Endodermal cell (in vitro differentiated cells): ENCODE measurements around the gene NEK4. TPM values are rescaled to one million over a fixed set of nuclear protein-coding genes. Genes with fewer than 3 reads are reported as not detected.

ENCODE experiments used
- DNase-seq: peaks from one replicate; pipeline ENCODE4 v3.0.0-alpha.2; 2017
- H3K27ac ChIP-seq: 2 replicates; pipeline ENCODE4 v1.5.1; 2013; ENCODE audit warnings: mild to moderate bottlenecking, low read depth, low read length, moderate library complexity
- H3K27me3 ChIP-seq: 2 replicates; pipeline ENCODE4 v1.6.1; 2013; ENCODE audit warnings: mild to moderate bottlenecking, low read length, moderate library complexity; ENCODE audit not compliant: insufficient read depth, control insufficient read depth, poor library complexity, severe bottlenecking
- H3K36me3 ChIP-seq: 2 replicates; pipeline ENCODE4 v1.7.0; 2013; ENCODE audit warnings: mild to moderate bottlenecking, low read length, moderate library complexity; ENCODE audit not compliant: control insufficient read depth, insufficient read depth
- H3K4me1 ChIP-seq: one replicate; pipeline ENCODE4 v1.7.0; 2013; ENCODE audit warnings: low read length; ENCODE audit not compliant: control insufficient read depth, insufficient read depth
- H3K4me3 ChIP-seq: 2 replicates; pipeline ENCODE4 v1.5.1; 2013; ENCODE audit warnings: mild to moderate bottlenecking, low read length, moderate library complexity
- H3K9ac ChIP-seq: 2 replicates; pipeline ENCODE4 v1.6.1; 2013; ENCODE audit warnings: mild to moderate bottlenecking, low read length, moderate library complexity; ENCODE audit not compliant: poor library complexity, severe bottlenecking; ENCODE audit errors: extremely low read depth
- H3K9me3 ChIP-seq: 2 replicates; pipeline ENCODE4 v1.6.1; 2013; ENCODE audit warnings: mild to moderate bottlenecking, low read length, moderate library complexity; ENCODE audit not compliant: control insufficient read depth
- H3K27ac Mint-ChIP-seq: 2 replicates; pipeline ENCODE4 v1.8.0; 2020; ENCODE audit warnings: mixed read lengths
- H3K27me3 Mint-ChIP-seq: 2 replicates; pipeline ENCODE4 v1.8.0; 2021; ENCODE audit warnings: mild to moderate bottlenecking, mixed read lengths; ENCODE audit not compliant: insufficient read depth
- H3K36me3 Mint-ChIP-seq: 2 replicates; pipeline ENCODE4 v1.8.0; 2020; ENCODE audit warnings: low read depth, mixed read lengths
- H3K4me1 Mint-ChIP-seq: 2 replicates; pipeline ENCODE4 v1.8.0; 2020; ENCODE audit warnings: mixed read lengths
- H3K4me3 Mint-ChIP-seq: 2 replicates; pipeline ENCODE4 v1.8.0; 2020; ENCODE audit warnings: mild to moderate bottlenecking, moderate library complexity, mixed read lengths
- H3K9me3 Mint-ChIP-seq: 2 replicates; pipeline ENCODE4 v1.8.0; 2020; ENCODE audit warnings: mild to moderate bottlenecking, mixed read lengths
- CTCF ChIP-seq: fragments of 200-600 bp; sonication (generic); conservative IDR thresholded peaks from 2 replicates; pipeline ENCODE4 v1.5.0; 2021; ENCODE audit warnings: antibody characterized with exemption, mild to moderate bottlenecking
- WGBS, 2 experiments: methylation state at CpG; one replicate each; pipeline versions ENCODE4 v1.1.5 to v1.1.7; 2013; ENCODE audit warnings: missing lambda C conversion rate in 2 of 2, mixed read lengths in 1 of 2; ENCODE audit not compliant: insufficient coverage in 1 of 2, insufficient read length in 1 of 2; 5-methylcytosine and 5-hydroxymethylcytosine counted together
- total RNA-seq, 2 donors: library from RNA; stranded (reverse); fragmentation: NEBNext Ultra II Directional in 1 of 2; extraction: Animal tissue kit (Norgen Biotek cat#: 25700) in 1 of 2; gene quantifications; 2 replicates in 1 of 2; 3 replicates in 1 of 2; pipeline ENCODE4 v1.2.1, GENCODE V29; 2021

NEK4 gene
- total RNA-seq, 2 donors from 2014 or later, result 44.2 to 49.5 TPM

- H3K4me1 Mint-ChIP-seq, result no peaks in the 10 kb centered on the region
- H3K9ac ChIP-seq, result no peak within 1 kb of the TSS
- no peak within 1 kb of the TSS for H3K4me3 ChIP-seq
Measured at GRCh38 chr3:52794612-52795099, 23.9 kb upstream of the NEK4 start, which contains the start of gene ITIH3. TSS of gene ITIH3 (plus strand) at chr3:52794796. CDS start at chr3:52794804, 8 bp downstream.

GRCh38 chr3:52793702-52794611 lies 23.2 kb upstream of the NEK4 start:
- Histone ChIP-seq H3K9me3 (no peaks in the 10 kb centered on the region), H3K4me1 (no peaks in the 10 kb centered on the region), H3K27me3 (no peaks in the 10 kb centered on the region), H3K36me3 (no peaks in the 10 kb centered on the region), H3K4me3 (no peak overlapping the region), H3K27ac (peak overlapping the region; percentile 24), H3K9ac (no peak overlapping the region)
- no peaks in the 10 kb centered on the region for H3K36me3 Mint-ChIP-seq
- H3K27me3 Mint-ChIP-seq, result no peaks in the 10 kb centered on the region
- WGBS, 2 experiments, result 89 to 90% methylated on average over 5 to 9 of the region's 9 CpGs
- no peak overlapping the region for H3K4me3 Mint-ChIP-seq
- no peaks in the 10 kb centered on the region for H3K9me3 Mint-ChIP-seq
- DNase-seq, result no peak
- TF ChIP-seq CTCF, result no peak
- no peak overlapping the region for H3K27ac Mint-ChIP-seq
- H3K4me1 Mint-ChIP-seq, result no peaks in the 10 kb centered on the region

More at GRCh38 chr3:52794612-52795099, 23.9 kb upstream of the NEK4 start, which contains the start of gene ITIH3:
- H3K4me1 ChIP-seq, result no peaks in the 10 kb centered on the region
- H3K27ac Mint-ChIP-seq, result no peak within 1 kb of the TSS
- H3K9me3 Mint-ChIP-seq, result no peaks in the 10 kb centered on the region
- no peaks in the 10 kb centered on the region for H3K27me3 ChIP-seq
- H3K27me3 Mint-ChIP-seq, result no peaks in the 10 kb centered on the region
- WGBS, 2 experiments, result 84 to 89% methylated on average over 7 to 10 of the region's 10 CpGs
- no peaks in the 10 kb centered on the region for H3K9me3 ChIP-seq
- H3K36me3 Mint-ChIP-seq, result no peaks in the 10 kb centered on the region
- H3K4me3 Mint-ChIP-seq, result no peak within 1 kb of the TSS
- H3K36me3 ChIP-seq, result no peaks in the 10 kb centered on the region
- no peak for DNase-seq
- no peak for TF ChIP-seq CTCF
- peak within 1 kb of the TSS; percentile 24 for H3K27ac ChIP-seq

DNA sequence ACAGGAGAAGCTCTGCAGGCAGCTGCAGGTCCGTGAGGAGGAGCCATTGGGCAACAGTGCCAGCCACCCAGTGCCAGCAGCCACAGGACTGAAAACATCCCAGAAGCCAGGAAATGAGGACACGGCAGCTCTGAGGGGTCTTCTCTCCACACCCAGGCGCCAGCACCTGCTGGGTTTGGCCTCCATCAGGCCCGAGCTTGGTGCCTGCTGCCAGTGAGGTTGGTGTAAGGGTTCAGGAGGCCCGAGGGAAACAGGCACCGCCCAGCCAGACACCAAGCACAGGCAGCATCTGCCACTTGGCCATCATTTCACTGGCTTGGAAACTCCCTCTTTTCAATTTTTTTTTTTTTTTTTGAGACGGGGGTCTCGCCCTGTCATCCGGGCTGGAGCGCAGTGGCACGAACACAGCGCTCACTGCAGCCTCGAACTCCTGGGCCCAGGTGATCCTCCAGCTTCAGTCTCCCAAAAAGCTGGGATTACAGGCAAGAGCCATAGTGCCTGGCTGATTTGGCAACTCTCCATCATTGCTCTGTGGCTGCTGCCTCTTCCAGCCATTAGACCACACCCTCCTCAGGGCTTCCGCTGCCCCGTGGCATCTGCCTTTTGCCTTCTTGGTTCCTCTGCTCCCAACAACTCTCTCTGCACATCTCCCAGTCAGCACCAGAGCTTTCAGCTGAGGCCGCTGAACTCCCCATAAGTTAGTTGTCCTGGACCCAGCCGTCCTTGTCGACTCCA lies 22.4 kb upstream of the NEK4 start:
- H3K36me3 ChIP-seq, result no peaks in the 10 kb centered on the region
- no peaks in the 10 kb centered on the region for H3K9me3 ChIP-seq
- no peak overlapping the region for H3K27ac ChIP-seq
- no peak for TF ChIP-seq CTCF
- Mint-ChIP-seq H3K4me3 (no peak overlapping the region), H3K9me3 (no peaks in the 10 kb centered on the region), H3K36me3 (no peaks in the 10 kb centered on the region), H3K27me3 (no peaks in the 10 kb centered on the region), H3K27ac (no peak overlapping the region), H3K4me1 (no peaks in the 10 kb centered on the region)
- no peaks in the 10 kb centered on the region for H3K27me3 ChIP-seq
- 83 to 87% methylated on average over 6 to 18 of the region's 18 CpGs for WGBS, 2 experiments
- no peak overlapping the region for H3K9ac ChIP-seq
- no peaks in the 10 kb centered on the region for H3K4me1 ChIP-seq
- no peak overlapping the region for H3K4me3 ChIP-seq
- no peak for DNase-seq
